Mononuclear cell (primary cell): ENCODE results near the gene NRG4. TPM values are rescaled to one million over a fixed set of nuclear protein-coding genes. Genes with fewer than 3 reads are reported as not detected.

Experiments
- total RNA-seq: library from RNA; depleted of rRNA; stranded (reverse); fragments of >200 nt; gene quantifications from one replicate; pipeline ENCODE4 v1.2.3, GENCODE V29; 2012

The NRG4 gene
- total RNA-seq, 1 donor, result 0.84 TPM

Other genes starting within 250 kb of the NRG4 start
- gene UBE2Q2, start 169.0 kb downstream of the NRG4 start, total RNA-seq, result 46.5 TPM
- gene FBXO22, start 108.5 kb downstream of the NRG4 start, total RNA-seq, result 10.3 TPM
- gene TMEM266, start 47.6 kb upstream of the NRG4 start, total RNA-seq, result not detected